DMS53 treated with DMSO at 0.1 percent for 48 hours (cell line): Measurements from ENCODE around the gene NKIRAS1.

Experiments used
- DNase-seq: peaks from one replicate; lab custom pipeline; 2025; ENCODE audit not compliant: unreplicated experiment; lab: John Stamatoyannopoulos, UW

NKIRAS1 gene

GRCh38 chr3:23916886-23917678, at the start of gene NKIRAS1, which contains the start of gene RPL15:
NKIRAS1 (minus strand) TSS chr3:23916990; CDS start chr3:23910904, 6,086 bp downstream.
RPL15 (plus strand) TSS chr3:23917132; CDS start chr3:23917860, 728 bp downstream.
- peak; percentile 38 for DNase-seq

- DNase-seq, result no peak
Measured at GRCh38 chr3:23966328-23966727, 49.5 kb upstream of the NKIRAS1 start.

DNA sequence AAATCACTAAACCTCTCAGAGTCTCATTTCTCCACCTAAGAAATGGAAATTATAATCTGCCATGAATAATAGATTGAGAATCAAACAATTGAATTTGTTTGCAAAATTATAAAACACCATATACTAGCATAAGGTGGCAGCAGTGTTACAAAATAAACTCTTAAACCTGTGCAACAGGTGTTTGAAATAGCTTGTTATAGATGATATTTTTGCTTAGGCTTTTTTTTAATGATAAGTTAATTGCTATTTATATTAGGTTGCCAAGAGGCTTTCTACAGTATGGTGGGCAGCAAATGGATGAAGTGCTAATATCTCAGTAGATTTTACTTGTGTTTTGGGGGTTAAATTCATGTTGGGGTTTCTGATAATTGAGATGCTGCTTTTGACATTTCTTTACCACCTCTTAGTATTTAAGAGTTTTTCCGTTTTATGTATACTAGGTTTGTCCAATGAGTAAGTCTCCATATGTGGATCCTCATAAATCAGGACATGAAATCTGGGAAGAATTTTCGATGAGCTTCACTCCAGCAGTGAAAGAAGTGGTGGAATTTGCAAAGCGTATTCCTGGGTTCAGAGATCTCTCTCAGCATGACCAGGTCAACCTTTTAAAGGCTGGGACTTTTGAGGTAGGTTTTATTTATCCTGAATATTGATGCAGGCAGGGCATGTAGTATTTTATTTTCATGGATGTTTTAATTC, 47.9 kb upstream of the NKIRAS1 start:
- no peak for DNase-seq

GRCh38 chr3:23961913-23962312, 45.1 kb upstream of the NKIRAS1 start:
- no peak for DNase-seq

DNA sequence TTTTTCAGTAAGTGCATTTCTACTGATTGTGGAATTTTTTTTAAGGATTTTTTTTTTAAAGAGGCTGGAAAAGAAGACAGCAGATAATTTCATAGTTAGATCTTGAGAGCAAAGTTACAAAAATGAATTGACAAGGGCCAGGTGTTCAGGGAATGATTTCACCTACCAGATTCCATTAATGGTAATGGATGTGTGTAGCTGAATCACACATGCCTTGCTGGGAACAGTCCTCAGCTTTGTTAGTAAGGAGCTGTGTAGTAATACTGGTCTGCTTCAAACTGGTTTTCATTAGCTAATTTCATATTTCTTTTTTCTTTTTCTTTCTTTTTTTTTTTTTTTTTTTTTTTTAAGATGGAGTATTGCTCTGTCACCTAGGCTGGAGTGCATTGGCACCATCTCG, 44.3 kb upstream of the NKIRAS1 start:
- DNase-seq, result no peak

- DNase-seq, result no peak
Measured at GRCh38 chr3:23960649-23961048, 43.9 kb upstream of the NKIRAS1 start.

DNA sequence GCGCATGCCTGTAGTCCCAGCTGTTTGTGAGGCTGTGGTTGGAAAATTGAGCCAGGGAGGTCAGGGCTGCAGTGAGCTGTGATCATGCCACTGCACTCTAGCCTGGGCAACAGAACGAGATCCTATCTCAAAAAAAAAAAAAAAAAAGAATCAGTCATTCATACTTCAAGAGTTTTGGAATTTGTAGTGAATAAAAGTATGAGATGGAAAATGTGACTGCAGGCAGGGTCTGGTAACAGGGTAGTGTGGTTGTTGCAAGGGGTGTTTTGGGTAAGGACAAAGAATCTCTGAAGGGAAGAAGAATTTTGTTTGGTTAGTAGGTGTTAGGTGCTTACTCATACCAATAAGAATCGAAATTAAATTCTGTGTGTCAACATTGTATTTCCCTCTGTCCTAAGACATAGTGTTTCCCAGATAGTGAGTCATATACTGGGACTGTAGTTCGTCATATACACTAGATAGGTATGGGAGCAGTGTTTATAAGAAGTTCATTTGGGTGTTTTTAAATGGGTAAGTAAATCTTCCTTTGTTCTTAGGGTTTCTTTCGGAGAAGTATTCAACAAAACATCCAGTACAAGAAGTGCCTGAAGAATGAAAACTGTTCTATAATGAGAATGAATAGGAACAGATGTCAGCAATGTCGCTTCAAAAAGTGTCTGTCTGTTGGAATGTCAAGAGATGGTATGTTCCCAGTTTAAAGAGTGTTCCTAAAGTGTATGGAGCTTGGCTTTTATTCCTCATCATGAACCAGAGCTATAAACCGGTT, 42.5 kb upstream of the NKIRAS1 start:
- DNase-seq, result no peak

DNA sequence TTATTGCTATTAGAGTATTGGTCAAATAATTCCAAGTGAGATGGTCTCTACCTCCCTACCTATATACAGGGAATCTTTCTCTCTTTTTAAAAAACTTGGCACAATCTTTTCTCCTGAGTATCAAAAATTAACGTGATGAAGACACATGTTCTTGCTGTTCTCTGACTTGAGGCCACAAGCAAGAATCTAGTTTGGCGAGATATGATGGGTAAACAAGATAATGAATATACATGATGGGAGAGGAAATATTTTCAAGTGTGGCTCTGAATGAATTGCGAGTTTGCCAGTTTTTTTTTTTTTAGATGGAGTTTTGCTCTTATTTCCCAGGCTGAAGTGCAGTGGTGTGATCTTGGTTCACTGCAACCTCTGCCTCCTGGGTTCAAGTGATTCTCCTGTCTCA, 39.9 kb upstream of the NKIRAS1 start:
- no peak for DNase-seq

DNA sequence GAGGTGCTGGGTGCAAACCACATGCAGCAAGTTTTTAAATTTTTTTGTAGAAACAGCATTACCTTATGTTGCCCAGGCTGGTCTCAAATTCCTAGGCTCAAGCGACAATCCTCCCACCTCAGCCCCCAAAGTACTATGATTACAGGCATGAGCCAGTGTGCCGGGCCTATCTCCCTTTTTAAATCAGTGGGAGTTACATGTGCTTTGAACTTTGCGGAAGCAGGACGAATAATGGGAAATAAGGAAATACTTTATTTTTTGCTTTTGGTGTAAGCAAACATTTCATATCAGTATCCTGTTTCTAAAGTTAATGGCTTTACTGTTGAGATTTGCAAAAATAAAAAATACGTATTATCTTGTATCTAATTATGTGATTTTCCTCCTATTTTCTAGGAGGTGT, 37.4 kb upstream of the NKIRAS1 start:
- DNase-seq, result no peak

DNA sequence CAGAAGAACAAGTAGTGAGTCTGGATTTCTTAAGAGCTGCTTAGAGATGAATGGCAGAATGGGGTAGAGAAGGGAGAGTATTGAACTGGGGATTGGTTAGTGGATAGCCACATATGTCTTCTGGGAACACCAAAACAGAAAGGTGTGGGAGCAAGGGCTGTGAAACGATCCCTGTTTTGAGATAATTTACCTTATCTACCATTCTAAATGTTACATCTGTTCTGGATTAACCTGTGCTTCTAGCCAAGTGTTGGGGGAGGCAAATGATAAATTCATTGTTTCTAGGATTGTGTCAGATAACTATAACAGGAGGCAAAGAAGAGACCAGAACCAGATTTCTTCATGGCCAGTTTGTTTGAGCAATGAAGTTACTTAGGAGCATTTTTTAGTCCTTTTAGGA, 36.7 kb upstream of the NKIRAS1 start:
- no peak for DNase-seq

- DNase-seq, result no peak
Measured at GRCh38 chr3:23952646-23953045, 35.9 kb upstream of the NKIRAS1 start.

- DNase-seq, result no peak
Measured at GRCh38 chr3:23950293-23950692, 33.5 kb upstream of the NKIRAS1 start.

- no peak for DNase-seq
Measured at GRCh38 chr3:23949784-23950183, 33.0 kb upstream of the NKIRAS1 start.

DNA sequence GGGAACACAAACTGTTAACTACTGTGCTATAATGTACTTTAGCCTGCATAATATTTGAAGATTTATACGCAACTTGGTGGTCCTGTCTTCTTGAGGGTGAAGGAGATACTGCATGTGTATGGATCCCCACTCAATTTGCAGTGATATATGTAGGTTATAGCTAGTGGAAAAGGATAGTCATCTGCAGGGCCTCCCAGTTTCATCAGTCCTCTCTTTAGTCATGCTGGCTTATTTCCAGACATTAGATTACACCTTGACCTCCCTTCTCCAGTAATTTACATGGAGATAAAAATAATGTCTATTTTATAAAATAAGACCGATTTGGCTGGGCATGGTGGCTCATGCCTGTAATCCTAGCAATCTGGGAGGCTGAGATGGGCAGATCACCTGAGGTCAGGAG, 32.0 kb upstream of the NKIRAS1 start:
- DNase-seq, result no peak

GRCh38 chr3:23945913-23946687, 29.3 kb upstream of the NKIRAS1 start:
- peak; percentile 47 for DNase-seq

- no peak for DNase-seq
Measured at GRCh38 chr3:23945663-23945912, 28.8 kb upstream of the NKIRAS1 start.

DNA sequence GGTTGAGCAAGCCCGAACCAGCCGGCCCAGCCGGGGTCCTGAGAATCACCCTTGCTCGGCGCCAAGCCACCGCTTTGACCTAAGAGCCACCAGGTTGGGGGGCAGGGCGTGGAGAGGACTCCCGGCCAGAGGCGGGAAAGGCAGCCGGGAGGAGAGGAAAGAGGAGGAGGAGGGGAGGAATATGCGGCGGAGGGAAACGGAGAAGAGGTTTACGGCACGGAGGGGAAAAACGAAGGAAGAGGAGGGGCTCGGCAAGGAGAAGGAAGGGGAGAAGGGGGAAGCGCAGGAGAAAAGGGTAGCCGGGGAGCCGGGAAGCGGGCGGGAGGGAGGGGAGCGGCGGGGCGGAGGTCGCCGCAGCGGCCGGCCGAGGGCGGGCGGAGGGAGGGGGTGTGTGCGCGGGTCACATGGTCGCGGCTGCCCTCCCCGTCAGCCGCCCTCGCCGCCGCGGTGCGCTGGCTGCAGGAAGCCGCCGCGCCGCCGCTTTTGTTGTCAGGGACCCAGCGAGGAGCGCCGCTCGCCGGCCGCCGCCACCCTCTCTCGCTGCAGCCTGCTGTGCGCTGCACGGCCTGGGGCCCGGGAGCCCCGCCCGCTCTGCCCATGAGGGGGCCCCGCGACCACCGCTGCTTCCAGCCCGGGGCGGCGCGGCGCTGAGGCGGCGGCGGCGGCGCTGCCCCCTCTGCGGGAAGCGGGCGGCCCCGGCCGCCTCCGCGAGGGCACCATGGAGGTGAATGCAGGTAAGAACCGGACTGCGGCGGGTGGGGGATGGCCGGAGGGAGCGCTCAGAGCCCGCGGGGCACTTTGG, 28.3 kb upstream of the NKIRAS1 start, which contains the start of gene NR1D2:
NR1D2 (plus strand) TSS at position 426 of the 802 bp plus-strand sequence; CDS start at position 719, 293 bp downstream.
- peak; percentile 10 for DNase-seq

- DNase-seq, result no peak
Measured at GRCh38 chr3:23944007-23944783, 27.4 kb upstream of the NKIRAS1 start.

- no peak for DNase-seq
Measured at GRCh38 chr3:23942546-23942945, 25.8 kb upstream of the NKIRAS1 start.
